ENCODE results near the gene PAK1.
A peak's percentile ranks its signal among the peaks of the same experiment; 100 is the strongest.
"Not testable (repeated sequence)": the region's sequence is repeated elsewhere in the genome, so short reads cannot be mapped to it uniquely, and the experiment has no call there.

PAK1 gene

GRCh38 chr11:77300695-77301094, 173.2 kb downstream of the PAK1 start:
- no peak overlapping the region for H3K4me3 ChIP-seq (replicated peaks; ENCODE audit: low read depth, low read length)
- no peak for DNase-seq (ENCODE audit: low read depth)
- no peak for TF ChIP-seq CTCF (IDR thresholded peaks at IDR 0.05; ENCODE audit: low read length, missing control alignments)

GRCh38 chr11:77300028-77300427, 173.9 kb downstream of the PAK1 start:
- DNase-seq (ENCODE audit: low read depth); H3K4me3 ChIP-seq (replicated peaks; ENCODE audit: low read depth, low read length): not testable (repeated sequence)

- no peak for DNase-seq (ENCODE audit: low read depth)
- TF ChIP-seq CTCF (IDR thresholded peaks at IDR 0.05; ENCODE audit: low read length, missing control alignments), result no peak
- H3K4me3 ChIP-seq (replicated peaks; ENCODE audit: low read depth, low read length), result no peak overlapping the region
These were observed 174.3 kb downstream of the PAK1 start for GRCh38 chr11:77299528-77299993.

- DNase-seq (ENCODE audit: low read depth), result no peak
- TF ChIP-seq CTCF (IDR thresholded peaks at IDR 0.05; ENCODE audit: low read length, missing control alignments), result no peak
- H3K4me3 ChIP-seq (replicated peaks; ENCODE audit: low read depth, low read length), result no peak overlapping the region
These were observed 179.9 kb downstream of the PAK1 start for GRCh38 chr11:77294040-77294439.

GRCh38 chr11:77289737-77290136, 184.2 kb downstream of the PAK1 start:
- no peak for DNase-seq (ENCODE audit: low read depth)
- TF ChIP-seq CTCF (IDR thresholded peaks at IDR 0.05; ENCODE audit: low read length, missing control alignments), result no peak
- no peak overlapping the region for H3K4me3 ChIP-seq (replicated peaks; ENCODE audit: low read depth, low read length)

GRCh38 chr11:77287615-77288273, 186.2 kb downstream of the PAK1 start:
- no peak overlapping the region for H3K4me3 ChIP-seq (replicated peaks; ENCODE audit: low read depth, low read length)
- no peak for TF ChIP-seq CTCF (IDR thresholded peaks at IDR 0.05; ENCODE audit: low read length, missing control alignments)
- DNase-seq (ENCODE audit: low read depth), result peak; percentile 81

- no peak for TF ChIP-seq CTCF (IDR thresholded peaks at IDR 0.05; ENCODE audit: low read length, missing control alignments)
- no peak for DNase-seq (ENCODE audit: low read depth)
- H3K4me3 ChIP-seq (replicated peaks; ENCODE audit: low read depth, low read length), result no peak overlapping the region
These were observed 186.8 kb downstream of the PAK1 start for GRCh38 chr11:77287136-77287535.
